HCT116 (cell line): ENCODE results near the gene KIAA1671. TPM values are rescaled to one million over a fixed set of nuclear protein-coding genes. Genes with fewer than 3 reads are reported as not detected.

ENCODE experiments used
- ATAC-seq: fragments of 200-7000 bp; cut with Tn5 transposase; 2 replicates; pipeline ENCODE4 v1.9.1; 2020; ENCODE audit warnings: mild to moderate bottlenecking, moderate library complexity
- BruUV-seq: library from RNA; stranded (reverse); fragments of 400-500 nt; replicated peaks from 2 replicates; lab custom pipeline; 2021; lab: Mats Ljungman, UMichigan
- CTCF ChIA-PET: fragments of 300-600 bp; sonication (Branson Sonifier 250); formaldehyde crosslinking; loops from one replicate; lab custom pipeline; 2021; ENCODE audit warnings: antibody characterized with exemption; lab: Charles Lee
- POLR2A ChIA-PET: fragments of 300-600, 350-600 bp; sonication (Branson Sonifier 250); formaldehyde crosslinking; loops from one replicate; lab custom pipeline; 2021; ENCODE audit warnings: antibody characterized with exemption; lab: Charles Lee
- RAD21 ChIA-PET, 2 experiments: fragments of 300-600 bp; sonication (Branson Sonifier 250); formaldehyde crosslinking; loops; one replicate each; lab custom pipeline; 2023; ENCODE audit warnings: low total read pairs in 2 of 2; ENCODE audit not compliant: uncharacterized antibody in 2 of 2, unreplicated experiment in 2 of 2, low non-redundant PET in 1 of 2; lab: Charles Lee
- DNase-seq: peaks from one replicate; pipeline ENCODE4 v3.0.0-alpha.2; 2010; ENCODE audit warnings: low read depth, low spot score
- H2AFZ ChIP-seq: fragments of 200-600 bp; shearing (Covaris generic), sonication (generic); 2 replicates; pipeline ENCODE4 v1.6.1; 2017; ENCODE audit warnings: low read depth, mixed run types, mixed read lengths, antibody characterized with exemption, low read length; ENCODE audit not compliant: poor library complexity, severe bottlenecking
- H3K27ac ChIP-seq: 2 replicates; pipeline ENCODE4 v1.5.1; 2012; ENCODE audit warnings: low read depth, low read length
- H3K27me3 ChIP-seq: fragments of 200-600 bp; sonication (generic); 2 replicates; pipeline ENCODE4 v1.6.1; 2016; ENCODE audit warnings: mixed run types, low read length, mixed read lengths; ENCODE audit not compliant: insufficient read depth
- H3K36me3 ChIP-seq, 2 experiments: fragments of 200-500 bp in 1 of 2; fragments of 200-600 bp in 1 of 2; sonication (Bioruptor generic) in 1 of 2; sonication (generic) in 1 of 2; 2 replicates each; pipeline versions ENCODE4 v1.5.1 to v1.6.1; 2014 to 2016; ENCODE audit warnings: low read length in 2 of 2, inconsistent platforms in 1 of 2, mixed read lengths in 1 of 2, mixed run types in 1 of 2; ENCODE audit not compliant: insufficient read depth in 2 of 2, control insufficient read depth in 1 of 2
- H3K4me1 ChIP-seq, 2 experiments: fragments of 200-600 bp in 1 of 2; sonication (generic) in 1 of 2; 2 replicates each; pipeline versions ENCODE4 v1.5.1 to v1.6.1; 2012 to 2017; ENCODE audit warnings: low read length in 2 of 2, inconsistent platforms in 1 of 2, mild to moderate bottlenecking in 1 of 2, mixed read lengths in 1 of 2, mixed run types in 1 of 2, moderate library complexity in 1 of 2; ENCODE audit not compliant: insufficient read depth in 2 of 2, control insufficient read depth in 1 of 2
- H3K4me2 ChIP-seq: fragments of 200-600 bp; sonication (generic); 2 replicates; pipeline ENCODE4 v1.6.1; 2017; ENCODE audit warnings: mixed run types, low read length, mixed read lengths
- H3K4me3 ChIP-seq, 2 experiments: fragments of 200-600 bp in 1 of 2; sonication (generic) in 1 of 2; replicated peaks in 1 of 2; 2 replicates each; pipeline ENCODE4 v1.5.1; 2011 to 2016; ENCODE audit warnings: low read length in 2 of 2, control low read depth in 1 of 2, low read depth in 1 of 2, mild to moderate bottlenecking in 1 of 2, mixed read lengths in 1 of 2, mixed run types in 1 of 2
- H3K79me2 ChIP-seq: fragments of 200-600 bp; sonication (generic); 2 replicates; pipeline ENCODE4 v1.6.1; 2017; ENCODE audit warnings: mild to moderate bottlenecking, mixed run types, low read length, moderate library complexity, mixed read lengths; ENCODE audit not compliant: insufficient read depth
- H3K9ac ChIP-seq: fragments of 200-600 bp; sonication (generic); 2 replicates; pipeline ENCODE4 v1.6.1; 2016; ENCODE audit warnings: low read length, mixed read lengths
- H3K9me2 ChIP-seq: fragments of 200-600 bp; sonication (generic), shearing (Covaris generic); 2 replicates; pipeline ENCODE4 v1.6.1; 2017; ENCODE audit warnings: mixed run types, mild to moderate bottlenecking, moderate library complexity; ENCODE audit not compliant: insufficient read depth
- H3K9me3 ChIP-seq, 2 experiments: fragments of 200-500 bp in 1 of 2; fragments of 200-600 bp in 1 of 2; sonication (Bioruptor generic) in 1 of 2; sonication (generic) in 1 of 2; 2 replicates each; pipeline ENCODE4 v1.6.1; 2014 to 2017; ENCODE audit warnings: low read length in 2 of 2, mixed read lengths in 2 of 2, inconsistent platforms in 1 of 2, low read depth in 1 of 2, mild to moderate bottlenecking in 1 of 2, mixed run types in 1 of 2, moderate library complexity in 1 of 2; ENCODE audit not compliant: control insufficient read depth in 1 of 2, insufficient read depth in 1 of 2
- H4K20me1 ChIP-seq: fragments of 200-600 bp; sonication (generic), shearing (Covaris generic); 2 replicates; pipeline ENCODE4 v1.6.1; 2017; ENCODE audit warnings: mixed run types, mild to moderate bottlenecking, moderate library complexity; ENCODE audit not compliant: insufficient read depth
- CBX3 ChIP-seq: IDR thresholded peaks from 2 replicates; pipeline ENCODE4 v1.6.1; 2012; ENCODE audit warnings: low read depth
- JUND ChIP-seq: IDR thresholded peaks from 2 replicates; pipeline ENCODE4 v1.6.1; 2012
- POLR2AphosphoS5 ChIP-seq: IDR thresholded peaks from 2 replicates; pipeline ENCODE4 v1.6.1; 2011; ENCODE audit warnings: mild to moderate bottlenecking, low read depth, low read length, moderate library complexity
- RAD21 ChIP-seq: IDR thresholded peaks from 2 replicates; pipeline ENCODE4 v1.6.1; 2012; ENCODE audit warnings: low read depth, mild to moderate bottlenecking
- SP1 ChIP-seq: IDR thresholded peaks from 2 replicates; pipeline ENCODE4 v1.6.1; 2012; ENCODE audit warnings: low read depth
- ZNF274 ChIP-seq: fragments of 200-500 bp; sonication (Bioruptor generic); IDR thresholded peaks from 2 replicates; pipeline ENCODE4 v1.6.1; 2014; ENCODE audit warnings: mild to moderate bottlenecking, low read depth, low read length, inconsistent platforms
- intact Hi-C: fragments of 100-400 bp; cut with micrococcal nuclease; formaldehyde crosslinking; loops from 2 replicates; pipeline ENCODE4 v1.10.0; 2022
- total RNA-seq: library from RNA; stranded (reverse); gene quantifications from one replicate; pipeline ENCODE4 v1.2.1, GENCODE V29; 2021; ENCODE audit not compliant: unreplicated experiment
- TF ChIP-seq, protein P1 (sequence below), 3 experiments: fragments of 200-600 bp in 1 of 3; sonication (generic) in 1 of 3; IDR thresholded peaks in 2 of 3; conservative IDR thresholded peaks in 1 of 3; 2 replicates each; pipeline ENCODE4 v1.5.1; 2012 to 2017; ENCODE audit warnings: low read depth in 2 of 3, low read length in 2 of 3, antibody characterized with exemption in 1 of 3, borderline replicate concordance in 1 of 3, control low read depth in 1 of 3, mild to moderate bottlenecking in 1 of 3, mixed read lengths in 1 of 3, mixed run types in 1 of 3, moderate library complexity in 1 of 3; ENCODE audit not compliant: insufficient read depth in 1 of 3

The KIAA1671 gene
- total RNA-seq, 1 experiment from 2014 or later: 36.8 TPM

DNA sequence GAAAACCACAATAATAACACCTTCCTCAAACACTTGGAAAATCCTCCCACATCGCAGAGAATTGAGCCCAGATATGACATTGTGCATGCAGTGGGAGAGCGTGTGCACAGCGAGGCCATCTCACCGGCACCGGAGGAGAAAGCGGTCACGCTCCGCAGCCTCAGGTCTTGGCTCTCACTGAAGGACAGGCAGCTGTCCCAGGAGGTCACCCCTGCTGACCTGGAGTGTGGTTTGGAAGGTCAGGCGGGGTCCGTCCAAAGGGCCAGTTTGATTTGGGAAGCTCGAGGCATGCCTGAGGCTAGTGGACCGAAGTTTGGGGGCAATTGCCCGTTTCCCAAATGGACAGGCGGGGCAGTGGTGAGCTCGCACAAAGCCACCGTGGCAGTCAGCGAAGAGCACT, 86.7 kb downstream of the KIAA1671 start (continued):
- TF ChIP-seq POLR2AphosphoS5: no peak
- TF ChIP-seq, protein P1, sequence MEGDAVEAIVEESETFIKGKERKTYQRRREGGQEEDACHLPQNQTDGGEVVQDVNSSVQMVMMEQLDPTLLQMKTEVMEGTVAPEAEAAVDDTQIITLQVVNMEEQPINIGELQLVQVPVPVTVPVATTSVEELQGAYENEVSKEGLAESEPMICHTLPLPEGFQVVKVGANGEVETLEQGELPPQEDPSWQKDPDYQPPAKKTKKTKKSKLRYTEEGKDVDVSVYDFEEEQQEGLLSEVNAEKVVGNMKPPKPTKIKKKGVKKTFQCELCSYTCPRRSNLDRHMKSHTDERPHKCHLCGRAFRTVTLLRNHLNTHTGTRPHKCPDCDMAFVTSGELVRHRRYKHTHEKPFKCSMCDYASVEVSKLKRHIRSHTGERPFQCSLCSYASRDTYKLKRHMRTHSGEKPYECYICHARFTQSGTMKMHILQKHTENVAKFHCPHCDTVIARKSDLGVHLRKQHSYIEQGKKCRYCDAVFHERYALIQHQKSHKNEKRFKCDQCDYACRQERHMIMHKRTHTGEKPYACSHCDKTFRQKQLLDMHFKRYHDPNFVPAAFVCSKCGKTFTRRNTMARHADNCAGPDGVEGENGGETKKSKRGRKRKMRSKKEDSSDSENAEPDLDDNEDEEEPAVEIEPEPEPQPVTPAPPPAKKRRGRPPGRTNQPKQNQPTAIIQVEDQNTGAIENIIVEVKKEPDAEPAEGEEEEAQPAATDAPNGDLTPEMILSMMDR (IDR thresholded peaks at IDR 0.05 in 2 of 3, conservative IDR thresholded peaks at IDR 0.05 in 1 of 3; ENCODE audit: borderline replicate concordance in 1 of 3, insufficient read depth in 1 of 3, low read depth in 2 of 3, low read length in 2 of 3): no peak
- no peak for TF ChIP-seq SP1
- TF ChIP-seq ZNF274: no peak
- no peak for TF ChIP-seq JUND

DNA sequence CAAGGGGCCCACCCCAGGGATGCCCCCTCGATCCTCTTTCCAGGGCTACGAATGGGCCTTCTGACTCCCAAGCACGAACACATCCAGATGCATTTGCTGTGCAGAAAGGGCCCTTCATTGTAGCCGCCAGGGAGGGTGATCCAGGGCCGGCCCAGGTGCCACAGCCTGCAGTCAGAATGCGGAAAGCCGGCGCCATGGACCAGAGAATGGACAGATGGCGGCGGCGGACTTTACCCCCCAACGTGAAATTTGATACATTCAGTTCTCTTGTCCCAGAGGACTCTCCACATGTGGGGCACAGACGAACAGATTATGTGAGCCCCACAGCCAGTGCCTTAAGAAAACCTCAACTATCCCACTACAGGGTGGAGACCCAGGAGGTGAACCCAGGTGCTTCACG, 87.2 kb downstream of the KIAA1671 start:
- Histone ChIP-seq H3K36me3 (peaks cover 10 to 12% of the 10 kb centered on the region in 2 experiments; a peak in 2 of 4 replicates), H3K9me3 (no peaks in the 10 kb centered on the region), H3K9me2 (no peaks in the 10 kb centered on the region), H4K20me1 (no peaks in the 10 kb centered on the region), H3K79me2 (0 out of 2 replicates have a peak, but pooled peaks cover 4% of the 10 kb centered on the region), H3K27me3 (no peaks in the 10 kb centered on the region), H3K4me2 (no peak overlapping the region), H3K27ac (no peak overlapping the region), H3K4me1 (no peaks in the 10 kb centered on the region), H2AFZ (no peak overlapping the region), H3K4me3 (no peak overlapping the region), H3K9ac (no peak overlapping the region)
- POLR2A ChIA-PET: no interaction called here
- CTCF ChIA-PET: no interaction called here
- no peak for TF ChIP-seq RAD21
- TF ChIP-seq, protein P1 (IDR thresholded peaks at IDR 0.05 in 2 of 3, conservative IDR thresholded peaks at IDR 0.05 in 1 of 3; ENCODE audit: borderline replicate concordance in 1 of 3, insufficient read depth in 1 of 3, low read depth in 2 of 3, low read length in 2 of 3): no peak
- no peak for TF ChIP-seq POLR2AphosphoS5
- no peak for TF ChIP-seq CBX3
- intact Hi-C loops: no loop called here
- ATAC-seq: no peak
- RAD21 ChIA-PET: no interaction called here
- no peak for DNase-seq
- no TSS peak for BruUV-seq
